CD4-positive, alpha-beta T cell treated with Interleukin-12 subunit alpha and Interleukin-12 subunit beta, for 1 hour (primary cell): ENCODE measurements around the gene ANKH.

Experiments
- DNase-seq: peaks from one replicate; pipeline ENCODE4 v3.0.0-alpha.2; 2020

The ANKH gene

DNA sequence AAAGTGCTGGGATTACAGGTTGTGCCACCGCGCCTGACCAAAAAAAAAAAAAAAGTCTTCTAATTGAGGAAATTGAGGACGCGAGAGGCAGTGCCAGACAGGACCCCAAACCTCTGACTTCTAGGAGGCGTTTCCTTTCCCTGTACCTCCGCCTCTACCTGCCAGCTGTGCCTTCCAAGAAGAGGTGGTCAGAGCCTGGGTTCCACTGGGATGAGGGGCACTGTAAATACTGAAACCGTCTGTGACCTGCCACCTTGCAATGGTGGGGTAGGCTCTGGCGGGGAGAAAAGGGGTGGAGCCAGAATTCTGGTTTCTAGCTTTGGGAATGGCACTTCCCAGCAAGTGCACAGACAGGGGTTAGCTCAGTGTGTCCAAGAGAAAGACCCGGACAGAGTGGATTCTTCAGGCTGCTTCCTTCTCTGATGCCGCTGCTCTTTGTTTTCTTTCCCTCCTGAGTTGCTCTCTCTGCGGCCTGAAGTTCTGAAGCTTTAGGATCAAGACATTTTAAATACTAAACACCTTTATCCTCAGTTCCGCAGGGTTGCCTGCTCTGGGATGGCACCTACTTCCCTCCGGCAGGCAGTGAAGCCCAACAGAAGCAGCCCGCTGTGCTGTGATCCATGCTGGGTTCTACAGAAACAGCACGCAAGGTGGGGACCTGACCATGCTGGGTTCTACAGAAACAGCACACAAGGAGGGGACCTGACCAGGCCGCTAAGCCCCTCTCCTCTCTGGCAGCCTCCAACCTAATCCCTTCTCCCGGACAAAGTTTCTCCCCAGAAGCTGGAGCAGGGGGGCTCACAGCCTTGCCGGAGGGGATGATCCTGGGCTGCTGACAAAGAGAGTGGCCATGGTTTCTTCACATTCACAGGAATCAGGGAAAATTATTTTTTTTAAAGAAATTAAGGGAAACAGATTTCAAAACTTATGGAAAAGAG, 141.9 kb downstream of the ANKH start:
- DNase-seq = no peak

DNA sequence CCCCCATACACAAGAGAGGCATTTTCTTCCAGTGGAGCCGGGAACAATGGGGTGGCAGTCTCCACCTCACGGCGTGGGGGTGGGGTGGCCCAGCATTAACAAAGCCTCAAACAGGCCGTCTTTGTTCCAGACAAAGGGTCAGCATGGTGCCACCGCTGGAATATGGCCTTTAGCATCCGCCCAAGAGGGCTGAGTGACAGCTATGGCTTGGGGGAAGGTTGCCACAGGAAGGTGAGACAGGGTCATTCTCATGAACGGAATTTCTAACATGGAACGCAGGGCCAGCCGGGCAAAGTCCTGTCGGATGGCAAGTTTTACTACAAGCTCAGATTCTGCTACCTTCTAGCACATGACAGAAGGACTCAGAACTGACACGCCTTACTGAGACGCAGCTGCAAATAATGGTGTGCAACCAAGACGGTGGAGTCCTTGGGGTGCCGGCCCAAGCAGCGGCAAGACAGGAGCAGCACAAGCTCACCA, 143.1 kb downstream of the ANKH start:
- no peak for DNase-seq

DNA sequence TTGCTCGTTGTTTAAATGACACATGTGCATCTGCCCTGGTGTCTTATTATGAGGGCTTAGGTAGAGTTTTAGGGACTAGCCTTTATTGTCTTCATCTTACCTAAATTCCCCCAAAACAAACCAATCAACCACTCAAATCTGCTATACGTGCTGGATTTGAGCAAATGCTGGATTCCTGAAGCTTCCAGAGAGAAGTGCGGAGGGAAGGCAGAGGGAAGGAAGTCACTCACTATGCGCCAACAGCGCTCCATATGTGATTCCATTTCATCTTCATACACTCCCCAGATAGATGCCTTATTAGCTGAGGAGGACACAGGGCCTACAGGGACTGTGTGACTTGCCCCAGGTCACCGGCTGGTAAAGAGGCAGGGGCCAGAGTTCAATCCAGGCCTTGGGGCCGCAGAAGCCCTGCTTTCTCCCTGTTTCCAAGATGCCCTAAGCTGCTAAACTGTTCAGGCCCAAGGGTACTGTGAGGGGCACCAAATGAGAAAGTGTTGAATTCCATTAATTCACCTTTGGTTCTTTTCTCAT, 143.6 kb downstream of the ANKH start:
- DNase-seq = no peak

DNA sequence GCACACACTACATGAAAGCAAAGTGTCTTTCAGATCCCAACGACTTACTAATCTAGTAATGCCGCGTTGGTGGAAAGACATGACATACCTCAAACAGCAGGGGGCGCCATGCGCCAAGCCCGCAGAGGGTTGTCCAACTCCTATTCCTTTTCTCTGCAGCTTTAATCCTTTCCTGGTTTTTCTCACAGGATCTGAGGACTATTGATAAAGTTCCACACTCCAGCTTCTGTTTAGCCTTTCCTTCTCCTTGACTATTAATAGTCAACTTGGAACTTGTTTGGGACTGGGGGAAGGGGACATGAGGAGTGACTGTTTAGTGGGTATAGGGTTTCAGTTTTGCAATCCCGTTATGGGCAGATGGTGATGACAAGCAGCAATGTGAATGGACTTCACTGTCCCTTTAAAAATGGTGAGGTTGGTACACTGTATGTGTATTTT, 144.1 kb downstream of the ANKH start:
- peak; percentile 74 for DNase-seq

DNA sequence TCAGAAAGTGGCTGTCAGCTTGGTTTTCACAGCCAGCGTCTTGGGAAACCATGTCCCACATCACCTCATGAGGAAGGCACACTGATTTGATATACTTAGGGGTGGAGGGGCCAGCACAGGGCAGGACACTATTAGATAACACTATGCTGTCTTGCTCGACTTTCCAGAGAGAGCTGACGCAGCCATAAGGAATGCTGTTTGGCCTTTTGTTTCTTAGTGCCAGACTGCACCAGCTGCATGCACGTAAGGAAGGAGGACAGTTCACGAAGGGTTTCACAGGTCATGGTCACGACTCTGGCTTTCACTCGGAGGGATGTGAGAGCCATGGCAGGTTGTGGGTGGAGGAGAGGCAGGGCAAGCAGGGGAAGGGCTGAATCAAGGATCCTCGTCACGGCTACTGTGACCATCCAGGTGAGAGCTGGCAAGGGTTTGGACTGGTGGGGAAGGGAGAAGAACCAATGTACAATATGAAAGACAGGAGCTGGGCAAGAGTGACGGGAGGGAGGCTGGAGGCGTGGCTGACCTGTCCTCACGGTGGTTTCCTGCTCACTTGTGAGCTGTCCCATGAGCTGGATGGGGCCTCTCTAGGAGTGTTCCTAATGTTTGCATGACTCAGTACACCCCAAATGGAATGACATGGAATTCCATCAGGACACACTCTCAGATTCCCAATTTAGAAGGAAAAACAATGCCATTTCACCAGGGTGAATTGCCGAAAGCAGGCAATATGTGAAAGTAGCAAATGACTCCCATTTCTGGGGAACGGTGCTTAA, 145.3 kb downstream of the ANKH start:
- DNase-seq = no peak

DNA sequence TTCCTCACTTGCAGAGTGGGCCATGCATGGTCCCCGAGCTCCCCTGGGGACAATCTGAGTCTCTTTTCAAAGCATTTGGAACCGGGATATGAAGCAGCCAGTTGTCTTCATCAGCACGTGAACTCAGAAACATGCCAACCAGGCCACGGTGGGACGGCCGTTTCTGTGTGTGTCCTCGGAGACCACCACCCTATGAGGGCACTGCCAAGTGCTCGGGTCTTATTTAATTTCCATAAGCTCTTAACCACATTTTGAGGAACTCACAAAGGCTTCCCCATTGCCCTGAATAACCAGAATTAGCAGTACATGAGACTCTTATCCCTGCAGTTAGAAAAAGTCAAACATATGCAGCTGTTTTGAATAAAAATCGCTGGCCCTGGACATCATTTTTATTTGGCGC, 146.9 kb downstream of the ANKH start:
- no peak for DNase-seq

DNA sequence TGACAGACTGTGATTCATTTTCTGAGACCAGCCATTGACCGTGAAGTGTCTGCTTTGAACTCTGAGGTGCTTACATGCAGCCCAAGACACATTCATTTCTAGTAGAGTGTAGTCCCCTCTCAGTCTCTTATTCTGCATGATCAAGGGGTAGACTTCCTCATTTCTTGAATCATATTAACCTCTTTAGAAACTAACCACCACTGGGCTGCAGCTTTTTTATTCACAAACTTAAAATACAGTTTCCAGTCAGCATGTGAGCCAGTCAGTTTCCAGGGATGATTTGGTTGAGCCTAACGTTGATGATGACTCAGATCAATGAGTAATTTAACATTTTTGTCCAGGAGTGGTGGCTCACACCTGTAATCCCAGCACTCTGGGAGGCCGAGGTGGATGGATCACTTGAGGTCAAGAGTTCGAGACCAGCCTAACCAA, 147.9 kb downstream of the ANKH start:
- DNase-seq = no peak

DNA sequence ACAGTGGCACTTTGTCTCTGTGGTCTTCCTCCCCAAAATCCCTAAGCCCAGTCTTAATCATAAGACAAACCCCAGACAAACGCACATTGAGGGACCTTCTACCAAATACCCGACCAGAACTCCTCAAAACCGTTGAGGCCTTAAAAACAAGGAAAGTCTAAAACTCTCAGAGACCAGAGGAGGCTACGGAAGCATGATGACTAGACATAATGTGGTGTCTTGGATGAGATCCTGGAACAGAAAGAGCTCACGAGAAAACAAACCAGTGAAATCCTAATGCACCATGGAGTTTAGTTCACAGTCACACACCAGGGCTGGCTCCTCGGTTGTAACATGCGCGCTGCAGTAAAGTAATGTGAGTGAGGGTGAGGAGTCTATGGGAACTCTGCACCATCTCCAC, 148.7 kb downstream of the ANKH start:
- DNase-seq = no peak

DNA sequence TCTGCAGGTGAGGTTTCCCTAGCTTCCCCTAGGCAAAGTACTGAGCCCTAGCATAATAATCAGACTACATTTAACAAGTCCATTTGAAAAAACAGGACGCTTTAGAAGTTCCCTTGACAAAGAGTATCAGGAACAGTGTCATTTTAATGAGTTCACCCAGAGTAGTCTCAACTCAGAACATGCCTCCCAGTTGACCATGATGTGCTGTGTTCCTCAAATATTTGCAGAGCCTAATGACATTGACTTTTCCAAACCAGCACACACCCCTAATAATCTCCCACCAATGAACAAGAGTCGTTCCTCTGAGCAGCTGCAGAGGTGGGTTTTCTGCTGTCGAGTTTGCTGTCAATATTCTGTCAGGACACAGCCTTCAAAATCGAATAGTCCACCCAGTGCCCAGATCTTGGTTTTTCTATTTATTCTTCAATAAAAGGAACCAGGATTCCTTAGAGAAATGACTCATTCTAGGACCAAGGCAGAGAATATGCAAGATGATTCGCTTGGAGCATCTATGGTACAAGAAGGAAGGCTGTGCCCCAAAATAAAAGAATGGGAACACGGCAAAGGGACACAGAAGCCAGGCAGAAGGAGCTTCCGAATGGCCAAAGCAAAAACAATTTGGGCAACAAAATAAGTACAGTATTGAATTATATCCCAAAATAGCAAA, 149.5 kb downstream of the ANKH start:
- DNase-seq = no peak

DNA sequence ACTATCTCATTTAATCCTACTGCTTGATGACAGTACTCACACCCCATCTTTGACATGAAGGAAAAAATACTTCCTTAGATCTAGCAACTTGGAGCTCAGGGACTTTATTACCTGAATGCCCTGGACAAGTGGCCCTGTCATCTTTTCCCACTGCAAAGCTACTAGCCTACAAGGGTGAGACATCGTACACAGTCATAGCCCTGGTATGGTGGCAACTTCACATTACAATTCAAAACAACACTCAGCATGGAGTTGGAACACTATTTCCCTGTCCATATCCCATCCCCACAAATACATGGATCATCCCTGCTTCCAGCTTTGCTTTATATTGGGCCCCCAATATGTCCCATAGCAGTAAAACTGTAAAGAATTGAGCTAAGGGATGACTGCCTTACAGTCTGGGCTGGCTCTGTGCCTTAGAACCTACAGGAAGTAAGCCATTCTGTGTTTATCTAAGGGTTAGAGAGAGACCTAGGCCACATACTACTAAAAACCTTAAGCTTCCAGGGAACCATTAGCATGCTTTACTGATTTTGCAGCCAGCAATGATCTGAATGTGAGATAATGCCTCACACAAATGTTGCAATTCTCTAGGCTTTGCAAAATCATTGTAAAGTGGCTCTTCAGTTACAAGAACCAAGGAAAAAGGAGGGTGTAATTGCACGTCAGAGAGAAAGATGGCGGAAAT, 151.2 kb downstream of the ANKH start:
- DNase-seq = no peak

DNA sequence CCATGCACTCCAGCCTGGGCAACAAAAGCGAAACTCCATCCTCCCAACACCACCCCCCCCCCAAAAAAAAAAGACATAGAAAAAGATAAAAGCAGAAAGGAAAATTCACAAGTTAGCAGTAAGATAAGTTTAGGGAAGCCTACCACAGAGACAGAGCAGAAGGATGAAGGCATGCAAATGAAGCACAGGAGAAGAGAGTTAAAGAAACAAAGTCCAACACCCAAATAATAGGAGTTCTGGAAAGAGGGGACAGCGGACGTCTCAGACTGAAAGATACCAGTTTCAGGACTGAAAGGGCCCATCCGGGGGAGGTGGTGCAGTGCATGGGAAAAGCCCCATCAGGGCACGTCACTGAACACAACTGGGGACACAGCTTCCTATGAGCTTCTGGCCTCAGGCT, 152.8 kb downstream of the ANKH start:
- DNase-seq = no peak

DNA sequence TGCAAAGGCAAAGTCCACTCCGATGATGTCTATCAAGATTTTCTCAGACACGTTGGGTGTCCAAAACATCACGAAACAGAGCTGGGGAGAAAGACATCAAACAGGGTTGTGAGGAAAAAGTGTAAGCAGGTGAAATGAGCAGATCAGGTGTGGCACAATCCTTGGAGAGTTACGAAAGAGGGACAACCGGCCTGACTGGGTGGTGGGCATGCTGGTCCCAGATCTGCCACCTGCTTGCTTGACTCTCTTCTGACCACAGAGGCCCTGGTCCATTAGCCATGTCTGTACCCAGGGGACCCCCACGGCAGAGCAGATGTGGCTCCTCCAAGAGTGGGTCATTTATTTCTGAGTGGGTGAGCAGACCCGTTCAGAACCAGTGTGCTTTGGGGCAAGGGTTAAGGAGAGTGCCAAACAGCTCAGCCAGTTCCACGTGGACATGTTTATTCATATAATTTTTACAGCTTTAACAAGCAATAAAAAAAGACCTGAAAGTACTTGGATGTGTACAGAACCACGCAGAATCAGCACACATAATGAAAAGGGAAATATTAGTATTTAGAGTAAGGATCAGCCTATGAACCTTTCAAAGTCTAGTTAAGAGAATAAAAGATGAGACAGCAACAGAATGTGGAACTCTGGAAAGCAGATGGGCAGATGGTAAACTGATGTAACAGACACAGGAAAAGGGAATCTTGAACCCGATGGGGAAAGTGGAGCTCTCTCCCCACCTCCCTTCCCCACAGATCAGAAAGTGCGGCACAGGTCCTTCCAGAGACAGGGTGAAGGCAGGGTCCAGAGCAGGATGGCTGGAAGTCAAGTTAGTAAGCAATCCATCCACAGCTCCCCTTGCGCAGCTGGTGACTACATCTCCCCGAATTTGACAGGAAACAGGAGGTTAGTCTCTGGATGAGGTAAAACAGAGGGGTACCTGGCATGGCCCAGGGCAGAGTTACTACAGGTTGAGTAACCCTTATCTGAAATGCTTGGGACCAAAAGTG, 154.5 kb downstream of the ANKH start:
- no peak for DNase-seq

DNA sequence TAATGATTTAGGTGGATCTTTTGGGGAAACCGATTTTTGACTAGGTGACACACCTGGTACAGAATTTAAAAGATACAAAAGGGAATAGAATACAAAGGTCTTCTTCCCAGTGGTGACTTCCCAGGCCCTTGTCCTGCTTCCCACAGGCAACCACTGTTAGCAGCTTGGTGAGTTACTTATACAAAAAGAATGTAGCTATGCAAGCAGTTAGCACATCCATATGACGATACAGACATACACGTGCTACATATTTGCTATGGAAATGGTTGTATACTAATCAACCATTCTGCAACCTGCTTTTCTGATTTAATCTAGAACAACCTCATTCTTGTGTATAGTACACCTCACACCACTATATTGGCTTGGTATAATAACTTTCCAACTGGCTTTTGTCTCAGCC, 156.1 kb downstream of the ANKH start:
- DNase-seq = no peak

DNA sequence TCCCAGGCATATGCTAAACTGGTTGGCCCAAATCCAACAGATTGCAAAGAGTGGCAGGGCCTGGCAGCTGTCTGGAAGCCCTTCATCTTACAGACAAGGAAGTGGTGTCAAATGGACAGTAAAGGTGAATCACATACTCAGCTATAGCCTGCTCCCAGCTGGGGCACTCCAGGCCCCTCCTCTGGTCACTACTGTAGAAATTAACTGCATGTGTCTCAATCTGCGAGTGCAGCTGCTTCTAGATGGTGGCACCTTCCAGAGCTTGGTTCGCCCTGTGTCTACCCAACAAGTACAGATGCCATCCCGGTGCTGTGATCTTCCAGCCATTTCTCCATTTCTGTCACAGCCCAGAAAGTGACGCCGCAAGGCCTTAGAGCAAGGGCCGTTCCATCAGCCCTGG, 156.9 kb downstream of the ANKH start:
- DNase-seq = no peak

DNA sequence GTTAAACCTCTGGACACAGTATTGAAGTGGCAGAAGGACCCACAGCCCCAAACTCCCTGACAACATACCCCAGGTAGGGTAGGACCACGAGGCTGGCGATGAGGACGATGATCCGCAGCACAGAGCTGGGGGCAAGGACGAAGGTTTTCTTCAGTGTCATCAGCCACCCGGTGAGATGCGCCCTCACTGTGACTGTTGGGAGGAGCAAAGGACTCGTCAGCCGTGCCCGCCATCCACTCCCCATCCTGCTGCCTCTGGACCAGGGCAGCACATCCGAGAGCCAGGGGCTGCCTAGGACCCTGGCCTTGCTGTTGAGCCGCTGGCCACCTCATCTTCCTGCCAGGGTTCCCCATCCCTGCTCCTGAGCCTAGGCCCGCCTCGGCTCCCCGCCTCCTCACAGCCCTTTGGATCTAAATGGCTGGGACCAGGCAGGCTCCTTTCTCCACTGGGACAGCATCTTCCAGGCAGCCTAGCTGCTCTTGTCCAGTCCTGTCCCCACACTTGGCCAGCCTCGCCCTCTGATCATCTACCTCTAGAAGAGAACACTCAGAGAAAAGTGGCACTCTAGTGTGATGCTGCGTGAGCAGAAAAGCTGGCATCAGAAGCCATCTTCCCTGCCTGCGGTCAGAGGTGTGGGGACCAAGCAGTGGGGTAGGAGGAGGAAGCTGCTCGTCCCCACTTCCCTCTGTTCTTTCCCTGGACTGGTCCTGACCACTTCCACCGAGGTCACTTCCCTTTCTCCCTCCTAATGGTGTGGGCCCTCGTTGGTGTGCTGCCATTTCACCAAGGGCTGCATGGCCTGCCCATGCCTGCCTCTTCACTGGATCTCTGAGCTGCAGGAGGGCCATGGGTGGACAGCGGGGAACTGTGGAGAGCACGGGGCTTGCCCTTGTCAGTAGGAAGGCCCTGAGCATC, 157.8 kb downstream of the ANKH start:
- no peak for DNase-seq

DNA sequence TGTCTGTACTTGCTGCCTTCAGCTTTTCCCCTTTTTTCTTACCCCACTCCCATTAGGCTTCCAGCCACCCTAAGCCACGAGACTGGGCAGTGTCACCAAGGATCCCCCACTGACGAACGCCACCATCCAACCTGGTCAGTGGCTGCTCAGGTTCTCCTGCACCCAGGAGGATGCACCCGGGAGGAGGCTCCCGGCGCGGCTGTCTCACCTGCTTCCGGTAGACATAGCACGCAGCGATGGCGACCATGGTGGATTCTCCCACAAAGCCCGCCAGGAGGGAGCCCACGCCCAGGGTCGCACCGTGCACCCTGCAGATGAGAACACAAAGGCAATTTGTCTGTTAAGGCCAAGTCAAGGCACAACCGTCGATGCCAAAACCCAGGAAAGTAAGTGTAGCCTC, 158.9 kb downstream of the ANKH start:
- no peak for DNase-seq

DNA sequence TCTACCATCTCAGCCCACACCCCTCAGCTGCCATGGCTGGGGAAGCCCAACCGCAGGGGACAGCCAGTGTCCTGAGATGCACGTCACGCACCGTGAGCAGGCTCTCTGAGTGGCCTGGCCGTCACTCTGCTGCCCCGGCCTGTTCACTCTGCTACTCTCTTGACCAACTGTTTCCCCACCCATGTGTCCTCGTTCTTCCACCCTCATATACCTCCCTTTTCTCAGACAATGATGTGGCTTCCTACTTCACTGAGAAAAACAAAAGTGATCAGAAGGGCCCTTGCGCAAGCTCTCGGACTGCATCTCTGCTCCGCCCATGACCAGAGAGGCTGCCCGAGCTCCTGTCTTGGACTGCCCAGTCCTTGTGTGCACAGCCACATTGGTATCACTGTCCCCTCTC, 159.4 kb downstream of the ANKH start:
- no peak for DNase-seq

DNA sequence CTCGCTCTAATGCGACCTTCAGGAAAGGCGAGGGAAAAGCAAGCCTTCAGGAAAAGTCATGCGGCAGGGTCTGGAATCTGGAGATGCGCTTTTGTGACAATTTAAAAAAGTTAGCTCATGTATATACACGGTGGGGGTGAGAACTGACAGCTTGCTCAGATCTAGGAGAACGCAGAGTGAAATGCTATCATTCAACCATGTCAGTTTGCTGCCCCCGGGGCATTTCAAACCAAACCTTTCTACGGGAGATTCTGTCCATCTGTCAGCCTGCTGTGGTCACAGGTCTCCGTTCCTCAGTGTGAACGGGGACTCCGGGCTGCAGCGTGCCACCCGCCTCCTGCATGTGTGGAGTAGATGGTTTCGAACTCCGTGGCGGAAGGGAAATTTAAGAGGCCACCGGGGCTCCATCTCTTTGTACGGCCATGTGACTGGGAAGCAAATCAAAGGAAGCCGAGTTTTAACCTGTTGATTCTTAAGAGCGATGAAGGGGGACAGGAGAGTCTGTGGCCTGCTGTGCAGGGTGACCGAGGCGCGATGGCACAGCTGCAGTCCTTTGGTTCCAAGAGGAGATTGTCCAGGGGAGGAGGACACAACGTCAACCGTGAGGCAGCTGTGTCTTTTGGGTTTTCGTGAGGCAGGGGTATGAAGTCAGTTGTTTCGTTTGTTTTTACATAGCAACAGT, 161.1 kb downstream of the ANKH start:
- no peak for DNase-seq

DNA sequence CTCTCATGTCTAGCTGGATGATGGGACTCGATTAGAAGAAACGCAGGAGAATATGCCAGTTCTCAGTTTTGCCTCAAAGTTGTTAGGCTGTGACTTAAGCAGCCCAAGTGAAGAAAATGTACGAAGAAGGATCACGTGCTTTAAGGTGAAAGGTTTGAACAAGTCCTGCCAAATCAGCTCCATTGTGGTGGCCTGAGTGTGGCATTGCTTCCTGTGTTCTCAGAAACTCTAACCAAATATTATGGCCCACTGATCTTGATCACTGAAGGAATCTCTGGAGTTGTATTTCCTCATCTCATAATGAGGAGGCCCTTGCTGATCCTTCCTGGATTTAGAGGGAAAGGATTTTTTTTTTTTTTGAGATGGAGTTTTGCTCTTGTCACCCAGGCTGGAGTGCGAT, 163.0 kb downstream of the ANKH start:
- DNase-seq = no peak
